HG03521 (cell line): ENCODE data around the gene DLG1.
A peak's percentile ranks its signal among the peaks of the same experiment; 100 is the strongest.

Experiments
- ATAC-seq: cut with Tn5 transposase; IDR thresholded peaks from one replicate; pipeline ENCODE4 v1.9.1; 2021; ENCODE audit warnings: mild to moderate bottlenecking, moderate library complexity; ENCODE audit not compliant: unreplicated experiment

The DLG1 gene

DNA sequence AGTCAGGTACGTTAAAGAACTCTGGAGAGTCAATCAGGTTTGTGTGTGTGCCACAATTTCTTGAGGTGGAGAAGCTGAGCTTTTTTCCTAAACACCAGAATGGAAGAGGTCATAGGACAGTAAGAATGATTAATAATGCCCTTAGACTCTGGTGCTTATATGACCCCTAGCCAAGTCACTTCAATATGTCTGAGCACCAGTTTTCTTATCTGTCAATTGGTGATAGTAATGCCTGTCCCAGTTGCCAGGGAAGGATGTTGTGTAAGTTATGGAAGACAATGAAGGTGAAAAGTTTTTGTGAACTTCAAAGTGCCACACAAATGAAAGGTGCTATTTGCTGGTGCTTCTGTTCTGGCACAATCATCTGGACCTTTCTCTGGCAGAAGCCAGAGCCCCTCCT lies 22.2 kb upstream of the DLG1 start:
- ATAC-seq: no peak

GRCh38 chr3:197317250-197317963 lies 19.0 kb upstream of the DLG1 start:
- ATAC-seq: no peak

DNA sequence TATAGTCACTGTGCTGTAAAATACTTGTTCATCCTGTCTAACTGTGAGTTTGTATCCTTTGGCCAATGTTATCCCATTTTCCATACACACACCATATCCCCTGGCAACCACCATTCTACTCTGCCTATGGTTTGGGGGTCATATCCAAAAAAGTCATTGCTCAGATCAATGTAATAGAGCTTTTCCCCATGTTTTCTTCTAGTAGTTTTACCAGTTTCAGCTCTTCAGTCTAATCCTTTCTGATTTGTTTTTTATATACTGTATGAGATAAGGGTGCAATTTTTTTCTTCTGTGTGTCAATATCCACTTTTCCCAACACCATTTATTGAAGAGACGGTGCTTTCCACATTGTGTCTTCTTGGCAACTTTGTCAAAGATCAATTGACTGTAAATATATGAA lies 14.0 kb upstream of the DLG1 start:
- no peak for ATAC-seq

GRCh38 chr3:197311591-197311990 lies 13.2 kb upstream of the DLG1 start:
- ATAC-seq: no peak

- no peak for ATAC-seq
Measured at GRCh38 chr3:197309528-197310361, 11.3 kb upstream of the DLG1 start.

GRCh38 chr3:197308591-197308990 lies 10.2 kb upstream of the DLG1 start:
- ATAC-seq: no peak

- no peak for ATAC-seq
Measured at GRCh38 chr3:197306374-197307086, 8.1 kb upstream of the DLG1 start.

DNA sequence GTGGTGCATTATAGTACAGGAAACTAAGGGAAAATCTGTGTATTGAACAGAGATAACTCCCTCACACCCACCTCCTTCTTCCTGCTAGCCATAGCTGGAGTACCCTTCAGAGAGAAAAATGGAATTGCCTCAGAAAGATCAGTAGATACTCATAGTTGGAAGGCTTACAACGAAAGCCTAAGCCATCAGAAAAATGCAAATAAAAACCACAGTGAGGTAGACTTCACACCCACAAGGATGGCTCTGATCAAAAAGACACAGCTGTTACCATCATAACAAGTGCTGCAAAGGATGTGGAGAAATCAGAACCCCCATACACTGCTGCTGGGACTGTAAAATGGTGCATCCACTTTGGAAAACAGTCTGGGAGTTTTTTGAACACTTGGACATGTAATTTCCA lies 7.4 kb upstream of the DLG1 start:
- ATAC-seq: peak; percentile 84

GRCh38 chr3:197303452-197303851 lies 5.0 kb upstream of the DLG1 start:
- no peak for ATAC-seq

- no peak for ATAC-seq
Measured at GRCh38 chr3:197302696-197303341, 4.4 kb upstream of the DLG1 start.

DNA sequence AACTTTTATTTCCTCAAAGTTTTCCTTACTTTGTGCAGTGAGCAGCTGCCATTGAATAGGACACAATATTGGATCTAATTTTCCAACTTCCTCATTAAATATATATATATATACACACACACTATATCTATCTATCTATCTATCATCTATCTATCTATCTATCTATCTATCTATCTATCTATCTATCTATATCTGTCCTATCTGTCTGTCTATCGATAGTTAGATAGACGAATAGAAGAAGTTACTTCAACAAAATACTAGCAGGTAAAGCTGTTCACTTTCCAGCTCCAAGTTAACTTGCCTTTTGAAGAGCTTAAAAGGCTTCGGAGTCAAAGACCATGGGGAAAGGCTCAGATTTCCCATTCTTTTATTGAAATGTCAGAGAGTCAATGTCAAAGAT lies 3.6 kb upstream of the DLG1 start:
- no peak for ATAC-seq

- ATAC-seq: no peak
Measured at GRCh38 chr3:197300361-197300760, 1.9 kb upstream of the DLG1 start.

DNA sequence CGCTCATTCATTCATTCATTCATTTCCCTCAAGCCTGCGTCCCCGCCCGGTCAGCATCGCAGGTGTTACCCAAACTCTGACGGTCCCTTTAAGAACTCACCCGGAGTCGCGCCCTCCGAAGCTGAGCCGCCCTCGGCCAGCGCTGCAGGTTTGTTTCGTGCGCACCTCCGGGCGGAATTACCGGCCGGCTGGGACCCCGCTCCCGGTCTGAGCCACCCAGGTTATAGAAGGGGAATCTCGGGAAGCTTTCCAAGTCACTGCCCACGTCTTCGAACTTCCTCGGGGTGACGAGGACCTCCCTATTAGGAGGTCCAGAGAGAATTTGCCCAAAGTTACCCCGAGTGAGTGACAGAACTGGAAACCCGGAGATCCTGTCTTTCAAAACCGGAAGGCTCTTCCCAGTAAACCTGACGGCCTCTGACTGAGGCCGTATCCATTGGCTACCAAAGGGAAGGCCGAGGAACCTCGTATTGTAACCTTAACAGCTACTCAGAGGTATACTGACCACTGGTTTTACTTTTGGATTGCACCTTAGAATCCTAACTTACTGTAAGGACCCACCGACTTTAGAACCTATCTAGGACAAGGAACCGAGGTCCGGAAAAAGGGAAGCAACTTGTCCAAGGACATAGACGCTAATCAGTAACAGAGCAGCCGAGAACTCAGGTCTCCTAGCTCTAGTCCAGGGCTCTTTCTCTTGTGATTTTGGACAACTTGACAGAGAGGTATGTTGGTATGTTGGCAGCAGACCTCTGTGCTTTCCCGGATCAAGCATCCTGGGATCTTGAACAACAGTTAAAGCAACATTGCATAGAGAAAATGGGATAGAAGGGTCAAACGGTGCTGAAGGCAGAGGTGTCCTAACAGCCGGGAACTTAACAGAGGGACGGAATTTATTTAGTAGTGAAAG lies 788 bp upstream of the DLG1 start:
- ATAC-seq: peak; percentile 19

GRCh38 chr3:197297476-197298340 lies 704 bp downstream of the DLG1 start:
- peak; percentile 63 for ATAC-seq

GRCh38 chr3:197297002-197297401 lies 1.4 kb downstream of the DLG1 start:
- ATAC-seq: no peak

- no peak for ATAC-seq
Measured at GRCh38 chr3:197296545-197296944, 1.9 kb downstream of the DLG1 start.

- no peak for ATAC-seq
Measured at GRCh38 chr3:197295871-197296270, 2.5 kb downstream of the DLG1 start.

DNA sequence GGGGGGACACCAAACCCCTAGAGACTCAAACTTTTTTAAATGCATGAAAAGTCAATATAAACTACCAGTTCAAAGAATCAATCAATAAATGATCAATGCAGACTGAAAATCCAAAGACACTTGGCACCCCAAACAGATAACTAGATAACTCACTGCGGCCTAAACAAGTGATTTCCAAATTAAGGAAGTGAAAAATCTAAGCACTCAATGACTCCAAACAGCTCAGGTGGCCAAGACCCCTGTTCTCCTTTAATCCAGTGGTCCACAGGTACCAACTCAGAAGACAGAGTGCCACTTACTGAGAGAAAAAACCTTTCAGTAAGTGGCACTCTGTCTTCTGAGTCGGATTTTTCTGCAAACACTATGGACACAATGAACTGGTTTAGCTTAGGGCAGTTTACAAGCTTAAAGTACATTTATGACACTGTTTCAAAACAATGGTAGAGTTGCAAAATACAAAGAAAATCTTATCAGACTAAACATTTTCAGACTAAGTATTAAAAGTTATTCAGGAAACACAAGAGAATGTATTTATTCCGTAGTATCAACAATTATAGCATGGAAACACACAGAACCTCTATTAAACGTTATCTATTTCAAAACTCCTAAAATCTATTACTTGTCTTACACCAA lies 4.7 kb downstream of the DLG1 start:
- ATAC-seq: no peak

GRCh38 chr3:197292648-197293047 lies 5.8 kb downstream of the DLG1 start:
- ATAC-seq: no peak
